ENCODE measurements around the gene VGLL4. TPM values are rescaled to one million over a fixed set of nuclear protein-coding genes. Genes with fewer than 3 reads are reported as not detected.

VGLL4 gene
- total RNA-seq, 1 experiment from 2014 or later, result 31.7 TPM

- Mint-ChIP-seq H3K27me3 (ENCODE audit: insufficient read depth, unreplicated experiment) (no peaks in the 10 kb centered on the region), H3K9me3 (ENCODE audit: unreplicated experiment) (no peaks in the 10 kb centered on the region), H3K4me3 (ENCODE audit: unreplicated experiment) (no peak overlapping the region), H3K4me1 (ENCODE audit: insufficient read depth, unreplicated experiment) (no peaks in the 10 kb centered on the region), H3K27ac (ENCODE audit: low read depth, unreplicated experiment) (no peak overlapping the region), H3K36me3 (ENCODE audit: insufficient read depth, unreplicated experiment) (peaks cover 20% of the 10 kb centered on the region)
- ChIA-PET CTCF (interaction anchor here (1.2 kb wide), 1 partner anchor 20 kb away, joined by 4 read pairs; no protein-coding TSS in a partner anchor), POLR2A (interaction anchor here (0.7 kb wide), 1 partner anchor 121 kb away, joined by 3 read pairs; no protein-coding TSS in a partner anchor)
- TF ChIP-seq, protein P1, sequence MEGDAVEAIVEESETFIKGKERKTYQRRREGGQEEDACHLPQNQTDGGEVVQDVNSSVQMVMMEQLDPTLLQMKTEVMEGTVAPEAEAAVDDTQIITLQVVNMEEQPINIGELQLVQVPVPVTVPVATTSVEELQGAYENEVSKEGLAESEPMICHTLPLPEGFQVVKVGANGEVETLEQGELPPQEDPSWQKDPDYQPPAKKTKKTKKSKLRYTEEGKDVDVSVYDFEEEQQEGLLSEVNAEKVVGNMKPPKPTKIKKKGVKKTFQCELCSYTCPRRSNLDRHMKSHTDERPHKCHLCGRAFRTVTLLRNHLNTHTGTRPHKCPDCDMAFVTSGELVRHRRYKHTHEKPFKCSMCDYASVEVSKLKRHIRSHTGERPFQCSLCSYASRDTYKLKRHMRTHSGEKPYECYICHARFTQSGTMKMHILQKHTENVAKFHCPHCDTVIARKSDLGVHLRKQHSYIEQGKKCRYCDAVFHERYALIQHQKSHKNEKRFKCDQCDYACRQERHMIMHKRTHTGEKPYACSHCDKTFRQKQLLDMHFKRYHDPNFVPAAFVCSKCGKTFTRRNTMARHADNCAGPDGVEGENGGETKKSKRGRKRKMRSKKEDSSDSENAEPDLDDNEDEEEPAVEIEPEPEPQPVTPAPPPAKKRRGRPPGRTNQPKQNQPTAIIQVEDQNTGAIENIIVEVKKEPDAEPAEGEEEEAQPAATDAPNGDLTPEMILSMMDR (IDR thresholded peaks at IDR 0.05; ENCODE audit: unreplicated experiment), result no peak
- no peak for DNase-seq (ENCODE audit: unreplicated experiment)
- intact Hi-C loops (cut with micrococcal nuclease), result no loop called here
- no TSS peak for BruUV-seq (replicated peaks)
These were observed 36.2 kb upstream of the VGLL4 start for GRCh38 chr3:11679964-11680363.

DNA sequence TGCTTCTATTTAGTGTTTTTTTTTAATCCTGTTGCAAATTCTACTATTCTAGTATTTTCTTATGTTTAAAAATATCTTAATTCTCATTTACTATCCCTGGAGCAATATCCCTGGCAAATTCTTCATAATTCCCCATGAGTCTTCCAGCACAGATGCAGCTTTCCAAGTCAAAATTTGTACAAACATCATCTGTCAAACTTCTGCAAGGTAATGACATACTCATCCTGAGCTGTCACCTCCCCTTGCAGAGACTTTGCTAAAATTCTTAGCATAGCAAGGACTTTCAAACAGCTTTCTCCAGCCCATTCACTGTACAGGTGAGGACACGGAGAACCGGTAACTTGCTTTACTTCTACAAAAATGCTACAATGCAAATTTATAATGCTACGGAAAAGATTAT, 28.6 kb upstream of the VGLL4 start:
- POLR2A ChIA-PET, result interaction anchor here (0.5 to 1.0 kb wide), 5 partner anchors 11 to 1481 kb away, joined by 3 to 6 read pairs (median 3); no protein-coding TSS in a partner anchor
- H3K4me1 Mint-ChIP-seq (ENCODE audit: insufficient read depth, unreplicated experiment), result peaks cover 11% of the 10 kb centered on the region

GRCh38 chr3:11671648-11672100, 28.0 kb upstream of the VGLL4 start:
- ChIA-PET POLR2A (interaction anchor here (0.9 kb wide), 1 partner anchor 72 kb away, joined by 3 read pairs; no protein-coding TSS in a partner anchor), CTCF (interaction anchor here (0.7 to 1.5 kb wide), 3 partner anchors 9 to 173 kb away, joined by 3 to 6 read pairs (median 3); no protein-coding TSS in a partner anchor)
- TF ChIP-seq, protein P1 (IDR thresholded peaks at IDR 0.05; ENCODE audit: unreplicated experiment), result no peak
- Mint-ChIP-seq H3K9me3 (ENCODE audit: unreplicated experiment) (no peaks in the 10 kb centered on the region), H3K4me1 (ENCODE audit: insufficient read depth, unreplicated experiment) (peaks cover 11% of the 10 kb centered on the region), H3K4me3 (ENCODE audit: unreplicated experiment) (no peak overlapping the region), H3K36me3 (ENCODE audit: insufficient read depth, unreplicated experiment) (peaks cover 8% of the 10 kb centered on the region), H3K27me3 (ENCODE audit: insufficient read depth, unreplicated experiment) (no peaks in the 10 kb centered on the region), H3K27ac (ENCODE audit: low read depth, unreplicated experiment) (no peak overlapping the region)
- peak; percentile 18 for DNase-seq (ENCODE audit: unreplicated experiment)
- no TSS peak for BruUV-seq (replicated peaks)
- intact Hi-C loops (cut with micrococcal nuclease), result no loop called here

More for the DNA sequence above, 28.6 kb upstream of the VGLL4 start:
- TF ChIP-seq, protein P1 (IDR thresholded peaks at IDR 0.05; ENCODE audit: unreplicated experiment), result no peak
- Mint-ChIP-seq H3K36me3 (ENCODE audit: insufficient read depth, unreplicated experiment) (peaks cover 8% of the 10 kb centered on the region), H3K4me3 (ENCODE audit: unreplicated experiment) (no peak overlapping the region), H3K9me3 (ENCODE audit: unreplicated experiment) (no peaks in the 10 kb centered on the region), H3K27me3 (ENCODE audit: insufficient read depth, unreplicated experiment) (no peaks in the 10 kb centered on the region), H3K27ac (ENCODE audit: low read depth, unreplicated experiment) (no peak overlapping the region)
- intact Hi-C loops (cut with micrococcal nuclease), result no loop called here
- no peak for DNase-seq (ENCODE audit: unreplicated experiment)
- BruUV-seq (replicated peaks), result no TSS peak
- CTCF ChIA-PET, result interaction anchor here (0.7 to 1.5 kb wide), 5 partner anchors 10 to 132 kb away, joined by 3 to 6 read pairs (median 3); no protein-coding TSS in a partner anchor

DNA sequence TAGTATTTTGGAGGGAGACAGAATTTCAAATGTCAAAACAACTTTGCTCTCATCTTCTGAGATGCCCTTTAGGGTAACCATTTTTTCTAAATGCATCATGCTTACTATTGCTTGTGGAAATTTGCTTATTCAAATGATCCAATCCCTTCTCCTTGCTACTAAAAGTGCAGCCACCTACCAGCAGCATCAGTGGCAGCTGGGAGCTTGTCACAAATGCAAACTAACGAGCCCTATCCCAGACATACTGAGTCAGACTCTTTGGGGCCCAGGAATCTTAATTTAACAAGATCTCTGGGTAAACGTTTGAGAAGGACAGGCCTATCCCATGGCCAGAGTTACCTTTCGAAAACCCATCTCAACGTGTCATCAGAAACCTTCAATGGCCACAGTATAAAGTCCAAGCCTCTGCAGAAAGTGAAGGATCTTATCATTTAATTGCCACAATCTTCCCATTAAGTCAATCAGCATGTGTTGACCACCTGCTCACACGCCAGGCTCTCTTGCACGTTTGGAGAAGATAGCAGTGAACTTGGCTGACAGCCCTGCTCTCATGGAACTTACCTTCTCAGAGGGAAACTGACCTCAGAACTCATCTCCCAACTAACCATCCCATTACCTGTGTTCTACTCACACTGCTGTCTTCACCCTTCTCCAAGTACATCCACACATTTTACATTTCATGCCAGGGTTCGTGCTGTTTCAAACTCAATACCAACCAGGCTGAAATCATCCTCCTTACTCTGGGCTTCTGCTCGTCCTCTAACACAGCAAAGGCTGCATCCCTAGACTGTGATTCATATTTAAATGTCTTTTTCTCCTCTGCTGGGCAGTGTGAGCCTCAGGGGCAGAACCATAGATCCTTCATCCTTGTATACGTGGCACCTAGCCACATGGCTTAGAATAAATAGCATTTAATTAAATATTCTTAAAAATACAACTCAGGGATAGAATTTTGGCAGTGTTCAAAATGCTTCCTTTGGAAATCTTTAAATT, 24.8 kb upstream of the VGLL4 start:
- intact Hi-C loops (cut with micrococcal nuclease), result no loop called here
- Mint-ChIP-seq H3K27me3 (ENCODE audit: insufficient read depth, unreplicated experiment) (no peaks in the 10 kb centered on the region), H3K36me3 (ENCODE audit: insufficient read depth, unreplicated experiment) (peaks cover 8% of the 10 kb centered on the region), H3K4me3 (ENCODE audit: unreplicated experiment) (no peak overlapping the region), H3K9me3 (ENCODE audit: unreplicated experiment) (no peaks in the 10 kb centered on the region), H3K4me1 (ENCODE audit: insufficient read depth, unreplicated experiment) (peaks cover 11% of the 10 kb centered on the region), H3K27ac (ENCODE audit: low read depth, unreplicated experiment) (no peak overlapping the region)
- no TSS peak for BruUV-seq (replicated peaks)
- TF ChIP-seq, protein P1 (IDR thresholded peaks at IDR 0.05; ENCODE audit: unreplicated experiment), result no peak
- DNase-seq (ENCODE audit: unreplicated experiment), result no peak
- ChIA-PET CTCF (no interaction called here), POLR2A (interaction anchor here (0.6 kb wide), 1 partner anchor 105 kb away, joined by 3 read pairs; no protein-coding TSS in a partner anchor)
